ENCODE data around the gene DRC1. TPM values are rescaled to one million over a fixed set of nuclear protein-coding genes. Genes with fewer than 3 reads are reported as not detected.

DRC1 gene
- total RNA-seq, 3 donors from 2014 or later (not counting 1 experiment from before 2014, with no cell fraction given) = not detected

DNA sequence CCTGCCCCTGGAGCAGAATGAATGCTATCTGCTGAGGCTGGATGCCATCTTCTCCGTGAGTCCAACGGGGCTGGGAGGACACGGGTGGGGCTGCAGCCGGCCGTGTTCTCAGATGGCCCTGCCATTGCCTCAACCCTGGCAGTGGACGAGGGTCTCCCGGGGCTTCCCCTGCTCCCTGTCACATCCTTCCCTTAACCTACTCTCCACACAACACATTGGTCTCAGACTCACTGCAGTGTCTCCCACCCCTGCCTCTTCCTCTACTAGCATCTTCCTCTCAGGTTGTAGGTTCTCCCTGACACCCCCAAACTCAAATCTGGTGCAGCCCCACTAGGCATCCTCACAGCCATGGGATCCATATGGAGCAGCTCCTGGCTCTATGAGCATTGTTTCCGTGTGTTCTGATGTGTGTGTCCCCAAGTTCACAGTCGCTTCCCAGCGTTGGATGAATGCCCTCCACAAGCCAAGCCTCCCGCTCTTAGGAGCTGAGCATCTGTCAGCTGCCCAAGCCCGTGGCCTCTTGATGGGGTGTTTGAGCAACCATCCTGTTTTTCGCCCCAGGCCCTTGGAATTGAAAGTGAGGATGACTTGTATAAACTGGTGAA is 48.4 kb downstream of the DRC1 start:
- H3K27ac Mint-ChIP-seq = no peak overlapping the region
- intact Hi-C loops (cut with micrococcal nuclease) = no loop called here

GRCh38 chr2:26451700-26452099 is 50.0 kb downstream of the DRC1 start:
- no peak overlapping the region for H3K4me3 Mint-ChIP-seq
- no peak overlapping the region for H3K27ac Mint-ChIP-seq
- peaks cover 10% of the 10 kb centered on the region for H3K4me1 ChIP-seq (ENCODE audit: control insufficient read depth, insufficient read depth, low read length)
- no peaks in the 10 kb centered on the region for H3K9me3 Mint-ChIP-seq
- no peaks in the 10 kb centered on the region for H3K36me3 ChIP-seq (ENCODE audit: control insufficient read depth, insufficient read depth, low read length)
- intact Hi-C loops (cut with micrococcal nuclease) = no loop called here
- H3K27me3 Mint-ChIP-seq (ENCODE audit: low read depth in 2 of 2) = peaks cover 6 to 12% of the 10 kb centered on the region in 2 donors
- H3K36me3 Mint-ChIP-seq = no peaks in the 10 kb centered on the region
- no peaks in the 10 kb centered on the region for H3K9me3 ChIP-seq (ENCODE audit: control insufficient read depth, insufficient read depth, low read length)
- no peaks in the 10 kb centered on the region for H3K27me3 ChIP-seq (ENCODE audit: control insufficient read depth, insufficient read depth, low read length)
- ATAC-seq (no peak), DNase-seq (no peak)
- no peak overlapping the region for H3K4me3 ChIP-seq (ENCODE audit: low read length)
- TF ChIP-seq CTCF (IDR thresholded peaks at IDR 0.05) = no peak
- WGBS (ENCODE audit: insufficient coverage) = 82% methylated on average over 1 of the region's 1 CpG
- no peaks in the 10 kb centered on the region for H3K4me1 Mint-ChIP-seq
- no peak overlapping the region for H3K27ac ChIP-seq (ENCODE audit: low read length)

More for the DNA sequence above, 48.4 kb downstream of the DRC1 start:
- 90% methylated on average over 13 of the region's 13 CpGs for WGBS (ENCODE audit: insufficient coverage)
- no peak for ATAC-seq
- H3K27ac ChIP-seq (ENCODE audit: low read length) = no peak overlapping the region
- peaks cover 6 to 12% of the 10 kb centered on the region in 2 donors for H3K27me3 Mint-ChIP-seq (ENCODE audit: low read depth in 2 of 2)
- H3K9me3 ChIP-seq (ENCODE audit: control insufficient read depth, insufficient read depth, low read length) = no peaks in the 10 kb centered on the region
- H3K27me3 ChIP-seq (ENCODE audit: control insufficient read depth, insufficient read depth, low read length) = no peaks in the 10 kb centered on the region
- H3K36me3 Mint-ChIP-seq = no peaks in the 10 kb centered on the region
- H3K4me3 ChIP-seq (ENCODE audit: low read length) = no peak overlapping the region
- H3K4me3 Mint-ChIP-seq = no peak overlapping the region
- no peaks in the 10 kb centered on the region for H3K4me1 ChIP-seq (ENCODE audit: control insufficient read depth, insufficient read depth, low read length)
- no peak for DNase-seq
- no peaks in the 10 kb centered on the region for H3K9me3 Mint-ChIP-seq
- TF ChIP-seq CTCF (IDR thresholded peaks at IDR 0.05) = no peak
- H3K4me1 Mint-ChIP-seq = no peaks in the 10 kb centered on the region
- no peaks in the 10 kb centered on the region for H3K36me3 ChIP-seq (ENCODE audit: control insufficient read depth, insufficient read depth, low read length)

DNA sequence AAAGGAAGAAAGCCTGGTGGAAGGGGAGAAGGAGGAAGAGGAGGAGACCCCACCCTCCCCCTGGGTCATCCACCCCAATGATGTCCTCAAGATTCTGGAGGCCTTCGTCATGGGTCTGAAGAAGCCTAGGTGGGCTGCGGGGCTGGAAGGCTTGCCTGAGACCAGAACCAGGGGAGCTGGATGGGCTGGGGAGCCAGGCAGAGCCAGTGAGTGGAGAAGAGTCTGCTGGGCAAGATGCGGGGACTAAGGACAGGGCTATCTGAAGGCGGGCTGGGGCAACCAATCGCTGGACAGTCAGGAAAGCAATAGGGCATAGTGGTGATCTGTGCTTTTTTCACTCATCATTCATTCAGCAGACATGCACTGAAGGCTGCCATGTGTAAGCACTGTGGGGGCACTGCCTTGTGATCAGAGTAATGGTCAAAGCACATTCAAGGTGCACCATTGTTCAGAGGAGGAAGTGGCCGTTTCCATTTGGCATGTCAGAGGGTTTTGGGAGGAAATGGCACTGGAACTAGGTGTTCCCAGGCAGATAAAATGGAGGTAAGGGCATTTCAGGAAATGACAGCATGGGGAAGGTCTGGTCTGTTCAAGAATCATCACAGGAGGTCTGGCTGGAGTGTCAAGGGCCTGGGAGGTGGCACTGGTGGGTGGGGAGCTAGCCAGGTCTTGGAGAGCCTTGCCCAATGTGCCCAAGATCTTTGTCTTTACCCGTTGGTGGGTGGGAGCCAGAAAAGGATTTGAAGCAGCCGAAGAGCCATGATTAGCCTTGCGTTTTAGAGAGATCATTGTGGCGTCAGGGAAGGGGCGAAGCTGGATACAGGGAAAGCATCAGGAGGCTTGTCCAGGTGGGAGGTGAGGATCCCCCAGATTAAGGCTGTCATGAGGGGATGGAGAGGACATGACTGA is 52.0 kb downstream of the DRC1 start:
- no peaks in the 10 kb centered on the region for H3K9me3 ChIP-seq (ENCODE audit: control insufficient read depth, insufficient read depth, low read length)
- H3K36me3 ChIP-seq (ENCODE audit: control insufficient read depth, insufficient read depth, low read length) = no peaks in the 10 kb centered on the region
- no peaks in the 10 kb centered on the region for H3K36me3 Mint-ChIP-seq
- no peak for TF ChIP-seq CTCF (IDR thresholded peaks at IDR 0.05)
- H3K4me3 Mint-ChIP-seq = no peak overlapping the region
- peaks cover 6 to 12% of the 10 kb centered on the region in 2 donors for H3K27me3 Mint-ChIP-seq (ENCODE audit: low read depth in 2 of 2)
- peaks cover 11% of the 10 kb centered on the region for H3K4me1 ChIP-seq (ENCODE audit: control insufficient read depth, insufficient read depth, low read length)
- DNase-seq (no peak), ATAC-seq (no peak)
- H3K27ac Mint-ChIP-seq = no peak overlapping the region
- H3K27ac ChIP-seq (ENCODE audit: low read length) = no peak overlapping the region
- no peaks in the 10 kb centered on the region for H3K4me1 Mint-ChIP-seq
- no peaks in the 10 kb centered on the region for H3K27me3 ChIP-seq (ENCODE audit: control insufficient read depth, insufficient read depth, low read length)
- no peak overlapping the region for H3K4me3 ChIP-seq (ENCODE audit: low read length)
- intact Hi-C loops (cut with micrococcal nuclease) = no loop called here
- H3K9me3 Mint-ChIP-seq = no peaks in the 10 kb centered on the region
- 85% methylated on average over 11 of the region's 11 CpGs for WGBS (ENCODE audit: insufficient coverage)
